Brain microvascular endothelial cell (primary cell): ENCODE data around the gene SEMA3F.

ENCODE experiments used
- DNase-seq: peaks from one replicate; pipeline ENCODE4 v3.0.0-alpha.2; 2020
- H3K27ac ChIP-seq: fragments of 250-450 bp; sonication (Bioruptor Pico); 2 replicates; pipeline ENCODE4 v1.5.1; 2020; ENCODE audit warnings: mild to moderate bottlenecking, moderate library complexity
- H3K27me3 ChIP-seq: fragments of 250-450 bp; sonication (Bioruptor Pico); replicated peaks from 2 replicates; pipeline ENCODE4 v1.5.1; 2020; ENCODE audit warnings: mild to moderate bottlenecking
- H3K36me3 ChIP-seq: fragments of 250-450 bp; sonication (Bioruptor Pico); replicated peaks from 2 replicates; pipeline ENCODE4 v1.5.1; 2020; ENCODE audit warnings: mild to moderate bottlenecking
- H3K4me3 ChIP-seq: 2 replicates; pipeline ENCODE4 v1.5.1; 2011; ENCODE audit warnings: low read depth, mild to moderate bottlenecking, control low read depth, low read length, moderate library complexity
- CTCF ChIP-seq: IDR thresholded peaks from 2 replicates; pipeline ENCODE4 v1.5.1; 2011; ENCODE audit warnings: low read depth, mild to moderate bottlenecking, moderate library complexity, low read length, control low read depth, inconsistent platforms; ENCODE audit errors: missing control alignments
- in situ Hi-C: cut with HindIII; loops from 2 replicates; pipeline ENCODE4 v1.10.0; 2017; ENCODE audit warnings: low sequenced_read_pairs, low pct_ligation_motif_present

The SEMA3F gene

GRCh38 chr3:50213373-50213772 is 58.2 kb downstream of the SEMA3F start:
- Histone ChIP-seq H3K4me3 (no peak overlapping the region), H3K27ac (no peak overlapping the region), H3K36me3 (no peaks in the 10 kb centered on the region), H3K27me3 (no peaks in the 10 kb centered on the region)
- TF ChIP-seq CTCF: no peak
- no peak for DNase-seq
- in situ Hi-C loops: no loop called here

- DNase-seq: no peak
- TF ChIP-seq CTCF: no peak
Measured at GRCh38 chr3:50214824-50215223, 59.7 kb downstream of the SEMA3F start.

GRCh38 chr3:50215529-50215928 is 60.4 kb downstream of the SEMA3F start:
- in situ Hi-C loops: no loop called here

More at GRCh38 chr3:50214824-50215223, 59.7 kb downstream of the SEMA3F start:
- Histone ChIP-seq H3K27me3 (no peaks in the 10 kb centered on the region), H3K36me3 (no peaks in the 10 kb centered on the region), H3K27ac (no peak overlapping the region), H3K4me3 (no peak overlapping the region)
- in situ Hi-C loops: no loop called here

GRCh38 chr3:50217681-50218080 is 62.6 kb downstream of the SEMA3F start:
- TF ChIP-seq CTCF: no peak
- no peak for DNase-seq

More at GRCh38 chr3:50215529-50215928, 60.4 kb downstream of the SEMA3F start:
- H3K27me3 ChIP-seq: no peaks in the 10 kb centered on the region
- H3K4me3 ChIP-seq: no peak overlapping the region
- H3K36me3 ChIP-seq: no peaks in the 10 kb centered on the region
- no peak for DNase-seq
- TF ChIP-seq CTCF: no peak
- no peak overlapping the region for H3K27ac ChIP-seq

GRCh38 chr3:50218448-50218847 is 63.3 kb downstream of the SEMA3F start:
- TF ChIP-seq CTCF: no peak
- H3K36me3 ChIP-seq: no peaks in the 10 kb centered on the region
- DNase-seq: no peak
- no peak overlapping the region for H3K27ac ChIP-seq
- H3K4me3 ChIP-seq: no peak overlapping the region
- in situ Hi-C loops: no loop called here
- no peaks in the 10 kb centered on the region for H3K27me3 ChIP-seq

More at GRCh38 chr3:50217681-50218080, 62.6 kb downstream of the SEMA3F start:
- no peak overlapping the region for H3K4me3 ChIP-seq
- no peak overlapping the region for H3K27ac ChIP-seq
- no peaks in the 10 kb centered on the region for H3K27me3 ChIP-seq
- in situ Hi-C loops: no loop called here
- no peaks in the 10 kb centered on the region for H3K36me3 ChIP-seq

- DNase-seq: no peak
- TF ChIP-seq CTCF: no peak
Measured at GRCh38 chr3:50219285-50219684, 64.2 kb downstream of the SEMA3F start.

More at GRCh38 chr3:50219285-50219684, 64.2 kb downstream of the SEMA3F start:
- Histone ChIP-seq H3K27ac (no peak overlapping the region), H3K27me3 (no peaks in the 10 kb centered on the region), H3K36me3 (no peaks in the 10 kb centered on the region), H3K4me3 (no peak overlapping the region)
- in situ Hi-C loops: no loop called here
